DOHH2 (cell line): ENCODE results near the gene VPS41.
"Not testable (repeated sequence)": the region's sequence is repeated elsewhere in the genome, so short reads cannot be mapped to it uniquely, and the experiment has no call there.

Source experiments
- H3F3A ChIP-seq: fragments of 200-600 bp; sonication (generic), shearing (Covaris generic); 2 replicates; pipeline ENCODE4 v1.6.0; 2016; ENCODE audit warnings: antibody characterized with exemption, mild to moderate bottlenecking; ENCODE audit not compliant: control insufficient read depth, insufficient read depth
- H3K27ac ChIP-seq: fragments of 200-600 bp; sonication (generic); 2 replicates; pipeline ENCODE4 v1.5.1; 2014; ENCODE audit warnings: low read depth, mild to moderate bottlenecking, low read length, moderate library complexity
- H3K27me3 ChIP-seq: fragments of 200-600 bp; sonication (generic); 2 replicates; pipeline ENCODE4 v1.6.1; 2014; ENCODE audit warnings: mild to moderate bottlenecking, low read length, mixed read lengths; ENCODE audit not compliant: control insufficient read depth
- H3K36me3 ChIP-seq: fragments of 200-600 bp; sonication (generic); 2 replicates; pipeline ENCODE4 v1.6.1; 2014; ENCODE audit warnings: mild to moderate bottlenecking, low read length, moderate library complexity, mixed read lengths; ENCODE audit not compliant: control insufficient read depth
- H3K4me1 ChIP-seq: fragments of 200-600 bp; sonication (generic); 2 replicates; pipeline ENCODE4 v1.6.1; 2014; ENCODE audit warnings: mild to moderate bottlenecking, low read length, mixed read lengths; ENCODE audit not compliant: control insufficient read depth
- H3K4me2 ChIP-seq: fragments of 200-600 bp; sonication (generic); 2 replicates; pipeline ENCODE4 v1.6.0; 2014; ENCODE audit warnings: mild to moderate bottlenecking, low read length, moderate library complexity
- H3K4me3 ChIP-seq: fragments of 200-600 bp; sonication (generic); 2 replicates; pipeline ENCODE4 v1.5.1; 2014; ENCODE audit warnings: mild to moderate bottlenecking, low read length, mixed read lengths
- H3K79me2 ChIP-seq: fragments of 200-600 bp; sonication (generic); 2 replicates; pipeline ENCODE4 v1.6.1; 2014; ENCODE audit warnings: mild to moderate bottlenecking, low read length, mixed read lengths; ENCODE audit not compliant: control insufficient read depth
- H3K9me2 ChIP-seq: fragments of 200-600 bp; sonication (generic); replicated peaks from 2 replicates; pipeline ENCODE4 v1.6.1; 2014; ENCODE audit warnings: mild to moderate bottlenecking, low read length, mixed read lengths; ENCODE audit not compliant: control insufficient read depth
- H3K9me3 ChIP-seq: fragments of 200-600 bp; sonication (generic); 2 replicates; pipeline ENCODE4 v1.6.1; 2014; ENCODE audit warnings: antibody characterized with exemption, low read length, mixed read lengths; ENCODE audit not compliant: control insufficient read depth, insufficient read depth
- H4K20me1 ChIP-seq: fragments of 200-600 bp; sonication (generic); 2 replicates; pipeline ENCODE4 v1.6.0; 2014; ENCODE audit warnings: low read depth, mild to moderate bottlenecking, antibody characterized with exemption, low read length, moderate library complexity; ENCODE audit not compliant: control insufficient read depth, insufficient read depth
- CTCF ChIP-seq: fragments of 200-600 bp; sonication (generic); IDR thresholded peaks from one replicate; pipeline ENCODE4 v1.5.1; 2014; ENCODE audit warnings: antibody characterized with exemption, mild to moderate bottlenecking, low read depth, low read length; ENCODE audit not compliant: poor library complexity, severe bottlenecking
- EZH2phosphoT487 ChIP-seq: fragments of 200-600 bp; sonication (generic); IDR thresholded peaks from 2 replicates; pipeline ENCODE4 v1.6.1; 2017; ENCODE audit warnings: borderline replicate concordance, mild to moderate bottlenecking, antibody characterized with exemption, low read length, moderate library complexity, mixed read lengths

Gene VPS41

GRCh38 chr7:38953227-38953626, 44.2 kb upstream of the VPS41 start:
- Histone ChIP-seq H3K27me3 (peaks cover 2% of the 10 kb centered on the region; the same call in 1 of the 2 replicates), H3F3A (no peaks in the 10 kb centered on the region), H3K9me3 (no peaks in the 10 kb centered on the region), H3K4me1 (no peaks in the 10 kb centered on the region), H3K27ac (no peak overlapping the region), H3K4me3 (no peak overlapping the region), H3K9me2 (no peaks in the 10 kb centered on the region), H3K4me2 (no peak overlapping the region), H3K79me2 (no peaks in the 10 kb centered on the region), H4K20me1 (no peaks in the 10 kb centered on the region), H3K36me3 (no peaks in the 10 kb centered on the region)
- no peak for TF ChIP-seq EZH2phosphoT487
- no peak for TF ChIP-seq CTCF

DNA sequence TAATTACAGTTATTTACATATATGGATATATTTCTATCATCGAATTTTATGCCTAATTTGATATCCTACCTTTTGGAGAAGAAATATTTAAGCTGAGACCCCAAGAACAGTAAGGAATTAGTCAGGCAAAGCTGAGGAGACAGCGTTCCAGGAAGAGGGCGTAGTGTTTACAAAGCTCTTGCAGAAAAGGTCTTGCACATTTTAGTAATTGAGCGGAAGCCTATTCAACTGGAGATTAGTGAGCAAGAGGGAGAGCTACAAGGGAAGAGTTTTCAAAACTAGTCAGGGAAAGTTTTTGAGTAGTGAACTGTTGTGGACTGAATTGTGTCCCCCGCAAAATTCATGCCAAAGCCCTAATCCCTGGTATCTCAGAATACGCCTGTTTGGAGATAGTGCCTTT, 42.2 kb upstream of the VPS41 start:
- Histone ChIP-seq H4K20me1 (no peaks in the 10 kb centered on the region), H3K27ac (no peak overlapping the region), H3K9me3 (no peaks in the 10 kb centered on the region), H3F3A (no peaks in the 10 kb centered on the region), H3K4me3 (no peak overlapping the region), H3K36me3 (no peaks in the 10 kb centered on the region), H3K4me1 (no peaks in the 10 kb centered on the region), H3K27me3 (peaks cover 2% of the 10 kb centered on the region; the same call in 1 of the 2 replicates), H3K4me2 (no peak overlapping the region), H3K9me2 (no peaks in the 10 kb centered on the region), H3K79me2 (no peaks in the 10 kb centered on the region)
- TF ChIP-seq EZH2phosphoT487 = no peak
- no peak for TF ChIP-seq CTCF

DNA sequence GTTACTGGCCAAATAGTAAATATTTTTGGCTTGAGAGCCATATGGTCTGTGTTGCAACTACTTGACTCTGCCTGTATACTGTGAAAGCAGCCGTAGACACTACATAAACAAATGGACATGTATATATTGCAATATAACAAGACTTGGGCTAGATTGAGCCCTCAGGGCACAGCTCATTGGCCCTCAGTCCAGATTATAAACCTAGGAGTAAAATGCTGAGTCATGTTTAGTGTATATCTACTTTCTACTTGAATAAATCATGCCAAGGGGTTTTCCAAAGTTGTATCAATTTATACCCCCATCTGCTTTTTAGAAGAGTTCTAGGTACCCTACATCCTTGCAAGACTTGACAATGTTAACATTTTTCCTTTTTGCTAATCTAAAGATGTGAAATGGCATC, 41.3 kb upstream of the VPS41 start:
- Histone ChIP-seq H3K4me1 (no peaks in the 10 kb centered on the region), H3K9me3 (no peaks in the 10 kb centered on the region), H3K4me2 (no peak overlapping the region), H3F3A (no peaks in the 10 kb centered on the region), H4K20me1 (no peaks in the 10 kb centered on the region), H3K4me3 (no peak overlapping the region), H3K27me3 (peaks cover 2% of the 10 kb centered on the region; the same call in 1 of the 2 replicates), H3K79me2 (no peaks in the 10 kb centered on the region), H3K9me2 (no peaks in the 10 kb centered on the region), H3K27ac (no peak overlapping the region), H3K36me3 (no peaks in the 10 kb centered on the region)
- TF ChIP-seq EZH2phosphoT487 (no peak), CTCF (no peak)

DNA sequence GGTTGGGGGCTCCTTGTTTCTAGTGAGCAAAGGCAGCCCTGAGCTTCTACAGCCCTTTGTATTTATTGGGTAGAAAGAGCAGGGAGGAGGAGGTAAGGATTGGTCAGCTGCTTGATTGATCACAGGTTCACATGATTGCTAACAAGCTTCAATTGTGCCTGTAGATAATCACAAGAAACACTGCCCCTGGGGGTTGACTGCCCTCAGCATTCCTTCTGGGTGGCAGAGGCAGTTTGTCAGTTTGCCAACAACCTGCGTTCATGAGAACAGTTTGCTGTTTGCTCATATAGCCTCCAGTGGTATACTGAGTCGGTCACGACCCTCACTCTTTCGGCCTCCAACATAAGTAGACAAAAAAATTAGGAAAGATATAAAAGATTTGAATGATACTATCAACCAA, 38.5 kb upstream of the VPS41 start:
- not testable (repeated sequence) for H3K4me1 ChIP-seq, H3K4me3 ChIP-seq, H3K36me3 ChIP-seq, H3K27me3 ChIP-seq, H3K27ac ChIP-seq, H3K9me2 ChIP-seq, H4K20me1 ChIP-seq, H3K4me2 ChIP-seq, H3F3A ChIP-seq, H3K79me2 ChIP-seq, H3K9me3 ChIP-seq
